NCI-H1417 (cell line): ENCODE measurements around the gene FTH1.

Experiments
- DNase-seq, 3 experiments: peaks; one replicate each; lab custom pipeline; 2025; lab: John Stamatoyannopoulos, UW

FTH1 gene

DNA sequence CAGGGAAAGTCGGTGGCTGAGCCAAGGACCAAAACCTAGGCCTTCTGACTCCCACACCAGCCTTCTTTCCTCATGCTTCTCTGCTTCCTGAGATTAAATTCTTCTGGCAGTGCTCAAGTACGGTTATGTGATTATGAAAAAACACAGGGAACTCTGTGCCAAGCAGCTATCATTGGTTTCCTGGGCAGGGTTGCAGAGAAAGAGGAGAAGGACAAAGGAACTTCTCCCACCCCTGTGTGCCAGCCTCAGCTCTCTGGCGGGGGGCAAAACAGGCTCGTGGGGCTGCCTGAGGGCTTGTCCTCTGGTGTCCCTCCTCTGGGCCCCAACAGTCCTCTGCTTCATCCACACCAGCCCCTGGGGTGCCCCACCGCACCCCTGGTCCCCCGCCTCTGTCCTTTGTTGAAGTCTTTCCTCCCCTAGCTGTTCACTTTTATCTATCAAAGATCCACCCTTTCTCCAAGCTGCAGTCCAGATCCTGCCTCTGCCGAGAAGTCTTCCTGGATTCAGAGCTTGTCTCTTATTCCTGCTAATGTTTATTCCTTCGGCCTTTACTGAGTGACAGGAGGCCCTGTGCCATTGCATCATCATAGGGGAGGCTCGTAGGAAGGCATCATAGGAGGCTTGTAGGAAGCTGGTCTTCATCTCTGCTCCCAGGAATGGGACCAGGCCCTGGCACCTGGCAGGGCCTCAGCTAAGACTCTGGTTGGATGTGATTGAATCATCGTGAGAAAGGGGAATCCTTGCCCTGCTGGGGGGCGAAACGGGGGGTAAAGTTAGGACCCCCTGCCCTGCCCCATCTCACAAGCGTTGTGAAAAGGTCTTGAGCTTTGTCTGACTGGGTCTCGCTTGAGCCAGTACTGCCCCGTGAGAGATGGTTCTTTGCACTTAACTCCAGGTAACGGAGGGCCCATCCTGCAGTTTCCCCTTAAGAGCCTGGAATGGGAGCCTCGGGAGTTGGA is 11.5 kb upstream of the FTH1 start:
- DNase-seq = no peak

DNA sequence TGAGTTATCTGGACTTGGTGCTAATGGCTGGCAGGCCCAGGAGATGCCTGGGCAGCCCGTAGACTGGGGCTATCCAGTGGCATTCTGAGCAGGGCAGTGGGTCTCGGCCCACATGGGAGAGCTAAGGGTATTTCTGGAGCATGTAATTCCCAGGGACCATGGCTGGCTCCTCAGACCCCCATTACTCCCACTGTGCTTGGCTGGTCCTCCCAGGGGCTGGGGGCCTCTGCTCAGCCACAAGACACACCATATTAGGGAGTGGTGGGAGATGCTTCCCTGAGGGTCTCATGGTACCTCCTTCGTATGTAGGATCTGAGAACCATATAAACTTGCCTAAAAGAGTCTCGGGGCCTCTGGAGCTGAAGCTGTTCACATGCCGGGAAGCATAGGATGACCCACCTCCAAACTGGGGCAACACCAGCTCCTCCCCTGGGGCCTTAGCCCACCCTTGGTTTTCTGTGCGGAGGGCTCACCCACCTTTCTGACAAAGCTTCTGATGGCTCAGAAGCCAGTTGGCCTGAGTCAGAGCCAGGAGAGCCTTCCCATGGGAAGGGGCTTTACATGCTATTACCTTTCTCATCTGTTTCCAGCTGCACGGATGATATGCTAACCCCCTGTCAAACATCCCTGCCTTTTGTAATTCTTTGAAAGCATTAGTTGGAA is 9.5 kb upstream of the FTH1 start:
- no peak for DNase-seq

DNA sequence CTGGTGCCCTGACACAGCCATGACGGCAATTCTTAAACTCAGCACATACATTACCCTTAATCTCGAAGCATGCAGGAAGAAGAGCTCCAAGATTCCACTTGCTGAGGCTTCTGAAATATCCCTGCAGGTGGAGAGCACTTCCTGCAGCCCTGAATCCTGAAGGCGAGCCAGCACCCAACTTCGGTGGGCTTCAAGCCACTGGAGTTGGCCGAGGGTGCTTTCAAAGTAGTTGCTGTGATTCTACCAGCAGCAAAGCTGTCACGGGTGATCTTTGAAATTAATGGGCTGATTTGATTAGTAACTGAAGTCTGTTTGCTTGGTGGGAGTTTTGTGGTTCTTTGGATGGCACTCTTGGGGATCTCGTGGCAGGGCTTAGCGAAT is 9.0 kb upstream of the FTH1 start:
- DNase-seq = no peak

DNA sequence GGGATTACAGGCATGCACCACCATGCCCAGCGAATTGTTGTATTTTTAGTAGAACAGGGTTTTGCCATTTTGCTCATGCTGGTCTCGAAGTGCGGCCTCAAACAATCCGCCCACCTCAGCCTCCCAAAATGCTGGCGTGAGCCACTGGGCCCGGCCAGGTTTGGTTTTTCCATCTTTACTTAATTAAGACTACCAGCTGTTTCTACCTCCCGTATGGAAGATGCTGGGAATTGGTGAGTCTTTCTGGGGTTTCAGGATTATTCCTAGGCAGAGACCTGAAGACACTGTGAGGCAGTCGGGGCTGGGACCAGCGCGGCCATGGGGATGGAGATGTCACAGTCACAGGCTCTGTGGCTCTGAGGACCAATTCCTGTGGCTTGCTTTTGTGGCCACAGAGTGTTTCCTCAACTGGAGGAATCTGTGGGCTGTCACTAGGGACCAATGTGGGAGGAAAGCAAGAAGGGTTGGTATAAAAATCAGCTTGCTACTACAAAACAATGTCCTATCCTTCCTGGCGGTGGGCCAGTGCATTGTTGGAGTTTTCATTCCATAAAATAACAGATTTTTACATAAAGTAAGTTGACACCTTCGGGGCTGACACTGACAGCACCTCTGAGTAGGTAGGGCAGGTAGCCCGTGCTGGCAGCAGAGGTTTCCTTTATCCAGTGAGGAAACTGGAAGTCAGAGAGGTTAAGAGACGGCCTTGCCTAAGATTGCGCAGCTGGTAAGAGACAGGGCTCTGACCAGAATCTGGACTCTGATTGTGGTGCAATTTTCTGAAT is 8.4 kb upstream of the FTH1 start:
- no peak for DNase-seq

DNA sequence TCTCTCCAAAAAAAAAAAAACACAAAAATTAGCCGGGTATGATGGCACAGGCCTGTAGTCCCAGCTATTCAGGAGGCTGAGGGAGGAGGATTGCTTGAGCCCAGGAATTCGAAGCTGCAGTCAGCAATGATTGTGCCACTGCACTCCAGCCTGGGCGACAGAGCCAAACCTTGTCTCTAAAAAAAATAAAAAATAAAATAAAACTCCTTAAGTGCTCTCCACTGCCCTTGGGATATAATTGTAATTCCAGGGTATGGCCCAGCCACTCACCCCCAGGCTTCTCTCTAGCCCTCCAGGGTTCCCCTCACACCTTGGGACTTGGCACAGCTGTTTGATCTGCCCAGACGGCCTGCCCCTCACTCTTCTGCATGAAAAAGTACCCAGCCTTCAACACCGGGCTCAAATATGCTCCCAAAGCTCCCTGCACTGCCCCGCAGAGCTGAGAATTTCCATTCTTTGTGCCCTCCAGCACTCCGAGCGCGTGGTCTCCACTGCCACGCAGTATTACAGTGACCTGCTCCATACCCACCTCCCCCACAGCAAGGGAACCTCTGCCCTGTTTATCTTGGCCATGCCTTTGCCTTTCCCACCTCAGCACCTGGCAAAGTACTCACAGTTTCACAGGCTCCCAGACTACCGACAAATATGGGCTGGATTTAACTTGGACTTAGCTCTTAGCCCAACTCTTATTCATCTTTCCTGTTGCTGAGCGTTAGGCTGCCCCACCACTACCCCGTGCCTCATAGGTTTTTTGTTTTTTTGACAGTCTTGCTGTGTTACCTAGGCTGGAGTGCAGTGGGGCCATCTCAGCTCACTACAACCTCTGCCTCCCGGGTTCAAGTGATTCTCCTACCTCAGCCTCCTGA is 7.6 kb upstream of the FTH1 start:
- no peak for DNase-seq

DNA sequence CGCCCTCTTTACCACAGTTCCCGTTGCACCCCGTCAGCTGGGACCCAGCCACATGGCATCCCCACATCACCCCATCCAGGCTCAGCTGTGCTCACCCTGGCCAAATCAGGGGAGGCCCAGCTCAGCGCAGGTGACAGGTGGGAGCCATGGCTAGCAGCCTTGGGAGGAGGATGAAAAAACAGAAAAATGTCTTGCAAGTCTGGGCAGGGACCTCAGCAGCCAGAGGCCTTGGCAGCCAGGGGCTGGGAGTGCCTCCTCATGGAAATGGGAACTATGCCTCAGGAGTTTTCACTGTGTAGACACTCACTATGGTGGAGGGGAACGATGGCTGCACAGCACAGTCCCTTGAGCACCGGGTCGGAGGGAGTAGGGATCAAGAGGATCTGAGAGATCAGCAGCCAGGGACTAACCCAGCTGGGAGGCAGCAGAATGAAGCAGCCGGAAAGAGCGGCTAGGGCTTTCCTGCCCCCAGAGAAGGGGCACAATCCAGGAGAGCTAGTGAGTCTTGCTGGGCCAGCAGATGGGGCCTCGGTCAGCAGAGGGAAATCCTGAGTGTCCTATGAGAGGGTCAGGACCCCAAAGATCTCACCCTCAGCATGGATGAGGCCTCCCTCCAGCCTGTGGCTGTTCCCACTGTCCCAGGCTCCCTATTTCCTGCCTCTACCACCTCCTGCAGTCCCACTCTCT is 6.2 kb upstream of the FTH1 start:
- DNase-seq = no peak

DNA sequence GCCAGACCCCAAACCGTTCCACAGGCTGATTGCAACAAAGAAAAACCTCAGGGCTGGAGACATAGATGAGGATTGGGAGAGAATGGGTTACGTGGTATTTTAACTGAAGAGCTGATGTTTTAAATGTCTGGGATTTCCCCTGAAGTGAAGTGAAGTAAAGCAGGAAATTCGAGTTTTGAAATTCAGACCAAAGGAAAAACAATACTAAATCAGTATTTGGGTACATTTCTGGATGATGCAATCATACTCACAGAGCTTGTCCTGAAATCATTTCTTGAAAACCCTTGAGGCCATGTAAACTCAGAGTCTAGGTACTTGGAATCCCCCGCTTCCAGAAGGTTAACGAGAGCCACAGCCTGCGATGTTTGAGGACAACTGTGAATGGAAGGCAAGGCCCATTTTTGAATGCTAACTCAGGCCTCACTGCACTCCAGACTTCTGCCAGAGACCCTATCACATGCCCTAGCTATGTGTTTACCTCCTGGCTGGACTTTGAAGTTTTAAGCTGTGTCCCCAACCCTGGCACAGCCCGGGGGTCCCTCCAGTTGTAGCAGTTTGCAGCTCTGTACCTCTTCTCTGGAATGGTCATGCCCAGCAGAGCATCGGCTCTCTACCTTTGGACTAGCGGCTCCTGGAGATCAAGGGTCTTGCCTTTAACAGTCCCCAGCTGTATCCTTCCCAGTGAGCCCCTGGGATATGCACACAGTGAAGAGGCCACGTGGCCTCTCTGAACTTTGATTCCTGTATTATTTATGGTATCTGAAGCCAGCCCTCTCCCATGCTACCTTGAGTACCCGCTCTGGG is 5.4 kb upstream of the FTH1 start:
- no peak for DNase-seq

DNA sequence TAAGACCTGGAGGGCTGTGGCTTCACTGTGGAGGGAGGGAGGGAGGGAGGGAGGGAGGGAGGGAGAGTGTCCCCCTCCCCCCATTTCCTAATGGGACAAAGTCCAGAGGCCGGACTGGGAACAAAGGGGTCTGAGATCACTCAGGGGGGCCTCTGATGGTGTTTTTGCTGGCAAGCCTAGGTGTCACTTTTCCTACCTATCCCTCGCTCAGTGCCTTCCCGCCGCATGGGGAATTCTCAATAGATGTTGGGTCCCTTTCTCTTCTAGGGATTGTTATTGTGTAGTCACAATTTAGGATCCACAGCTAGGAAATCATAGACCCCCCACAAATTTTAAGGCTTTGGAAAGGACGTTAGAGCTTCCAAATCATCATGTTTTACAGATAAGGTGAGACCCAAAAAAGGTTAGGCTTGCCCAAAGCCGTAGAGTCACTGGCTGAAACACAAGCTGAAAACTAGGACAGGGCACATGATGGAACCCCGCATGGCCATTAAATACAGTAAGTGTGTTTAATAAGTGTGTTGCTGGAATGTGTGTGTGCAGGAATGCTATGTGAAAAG is 4.8 kb upstream of the FTH1 start:
- DNase-seq = no peak

DNA sequence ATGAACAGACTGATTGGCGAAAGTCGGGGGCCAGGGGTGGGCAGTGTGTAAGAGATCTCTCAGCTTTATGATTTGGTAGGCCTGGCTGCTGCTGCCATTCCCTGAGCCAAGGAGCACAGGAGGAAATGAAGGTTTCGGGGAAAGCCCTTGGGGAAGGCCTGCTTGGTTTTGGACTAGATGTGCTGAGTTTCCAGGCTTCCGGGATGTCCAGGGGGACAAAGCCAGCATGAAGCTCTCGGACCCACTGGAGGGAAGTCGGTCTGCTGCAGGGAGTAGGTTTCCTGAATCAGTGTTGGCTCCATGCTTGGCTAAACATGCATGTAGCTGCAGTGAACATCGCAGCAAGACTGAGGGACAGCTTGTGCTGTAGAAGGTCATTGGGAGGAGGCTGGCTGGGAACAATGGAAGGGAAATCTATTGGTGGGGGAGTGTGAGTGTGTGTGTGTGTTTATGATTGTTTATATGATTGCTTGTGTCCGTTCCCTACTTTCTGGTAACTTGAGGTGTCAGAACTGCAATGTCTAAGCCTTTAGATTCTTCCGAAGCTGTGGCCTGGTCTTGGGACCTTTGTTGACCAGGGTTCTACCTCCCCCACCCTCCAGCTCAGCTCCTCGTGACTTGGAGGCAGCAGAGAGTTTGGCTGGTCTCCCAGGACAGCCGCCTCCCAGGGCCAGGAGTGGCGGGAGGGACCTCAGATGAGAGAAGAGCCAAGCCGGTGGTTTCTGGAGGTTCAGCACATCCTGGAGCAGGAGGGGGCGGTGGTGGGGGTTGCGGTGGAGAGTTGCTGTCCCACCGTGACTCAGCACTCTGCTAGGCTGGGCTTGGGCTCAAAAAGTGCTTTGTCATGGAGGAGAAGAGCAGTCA is 4.0 kb upstream of the FTH1 start:
- peak in 1 of 3 experiments; percentile 56 for DNase-seq

DNA sequence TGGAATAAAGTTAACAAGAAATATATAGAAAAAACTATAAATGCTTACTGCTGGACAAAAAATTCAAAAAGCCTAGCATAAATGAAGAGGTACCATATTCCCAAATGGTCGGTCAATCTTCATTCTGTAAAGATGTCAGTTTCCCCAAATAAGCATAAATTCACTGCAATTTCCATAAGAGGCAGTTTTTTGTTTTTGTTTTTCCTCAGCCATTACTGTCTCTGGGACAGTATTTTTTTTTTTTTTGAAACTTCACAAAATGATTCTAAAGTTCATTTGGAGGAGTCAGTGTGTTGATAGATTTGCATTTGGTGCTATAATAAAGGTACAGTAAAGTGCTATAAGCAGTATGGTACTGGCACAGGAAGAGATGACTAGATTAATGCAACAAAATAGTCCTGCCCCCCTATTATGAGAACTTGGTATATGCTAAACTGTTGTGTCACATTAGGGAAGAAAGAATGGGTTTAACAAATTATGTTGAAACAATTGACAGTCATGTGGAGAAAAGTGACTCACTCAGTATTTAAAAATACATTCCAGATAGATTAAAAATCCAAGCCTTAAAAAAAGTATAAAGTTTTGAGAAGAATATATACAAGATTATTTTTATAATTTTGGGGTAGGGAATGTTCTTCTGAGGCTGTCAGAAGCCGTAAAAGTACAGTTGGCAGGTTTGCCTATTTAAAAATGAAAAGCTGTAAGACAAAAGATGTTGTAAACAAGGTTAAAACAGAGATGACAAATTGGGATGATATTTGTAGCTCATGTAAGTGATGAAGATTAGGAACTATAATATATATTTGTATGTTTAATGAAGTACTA is 2.6 kb upstream of the FTH1 start:
- DNase-seq = no peak

DNA sequence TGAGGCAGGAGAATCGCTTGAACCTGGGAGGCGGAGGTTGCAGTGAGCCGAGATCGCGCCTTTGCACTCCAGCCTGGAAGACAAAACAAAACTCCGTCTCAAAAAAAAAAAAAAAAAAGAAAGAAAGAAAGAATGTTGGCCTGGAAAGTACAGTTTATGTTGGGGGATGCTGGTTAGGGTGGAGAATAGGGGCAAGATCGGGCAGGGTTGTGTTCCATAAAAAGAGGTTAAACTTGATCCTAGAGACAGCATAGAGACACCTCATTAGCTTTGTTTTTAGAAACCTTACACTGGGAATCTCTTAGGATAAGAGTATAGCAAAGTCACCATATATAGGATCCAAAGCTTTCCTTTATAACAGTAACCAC is 1.9 kb upstream of the FTH1 start:
- DNase-seq = no peak

DNA sequence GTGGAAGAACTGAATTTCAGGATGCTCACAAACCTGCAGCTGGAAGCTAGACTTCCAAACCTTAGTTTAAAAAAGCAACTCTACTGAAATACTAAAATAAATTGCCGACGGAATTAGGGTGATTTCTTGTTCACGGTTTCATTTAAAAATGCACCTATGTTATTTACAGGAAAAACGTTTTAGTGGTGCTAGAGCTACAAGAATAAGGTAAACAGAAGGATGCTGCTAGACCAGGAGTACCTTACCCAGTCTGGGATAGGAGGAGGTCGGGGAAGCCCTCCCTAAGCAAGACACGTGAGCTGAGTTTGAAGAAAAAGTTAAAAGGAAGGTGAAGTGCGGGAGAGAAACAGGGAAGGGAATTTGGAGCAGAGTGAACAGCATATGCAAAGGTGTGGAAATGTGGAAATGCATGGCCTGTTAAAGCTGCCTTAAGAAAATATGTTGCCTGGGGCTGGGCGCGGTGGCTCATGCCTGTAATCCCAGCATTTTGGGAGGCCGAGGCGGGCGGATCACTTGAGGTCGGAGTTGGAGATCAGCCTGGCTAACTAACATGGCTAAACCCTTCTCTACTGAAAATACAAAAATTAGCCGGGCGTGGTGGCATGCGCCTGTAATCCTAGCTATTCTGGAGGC is 1.4 kb upstream of the FTH1 start:
- no peak for DNase-seq

DNA sequence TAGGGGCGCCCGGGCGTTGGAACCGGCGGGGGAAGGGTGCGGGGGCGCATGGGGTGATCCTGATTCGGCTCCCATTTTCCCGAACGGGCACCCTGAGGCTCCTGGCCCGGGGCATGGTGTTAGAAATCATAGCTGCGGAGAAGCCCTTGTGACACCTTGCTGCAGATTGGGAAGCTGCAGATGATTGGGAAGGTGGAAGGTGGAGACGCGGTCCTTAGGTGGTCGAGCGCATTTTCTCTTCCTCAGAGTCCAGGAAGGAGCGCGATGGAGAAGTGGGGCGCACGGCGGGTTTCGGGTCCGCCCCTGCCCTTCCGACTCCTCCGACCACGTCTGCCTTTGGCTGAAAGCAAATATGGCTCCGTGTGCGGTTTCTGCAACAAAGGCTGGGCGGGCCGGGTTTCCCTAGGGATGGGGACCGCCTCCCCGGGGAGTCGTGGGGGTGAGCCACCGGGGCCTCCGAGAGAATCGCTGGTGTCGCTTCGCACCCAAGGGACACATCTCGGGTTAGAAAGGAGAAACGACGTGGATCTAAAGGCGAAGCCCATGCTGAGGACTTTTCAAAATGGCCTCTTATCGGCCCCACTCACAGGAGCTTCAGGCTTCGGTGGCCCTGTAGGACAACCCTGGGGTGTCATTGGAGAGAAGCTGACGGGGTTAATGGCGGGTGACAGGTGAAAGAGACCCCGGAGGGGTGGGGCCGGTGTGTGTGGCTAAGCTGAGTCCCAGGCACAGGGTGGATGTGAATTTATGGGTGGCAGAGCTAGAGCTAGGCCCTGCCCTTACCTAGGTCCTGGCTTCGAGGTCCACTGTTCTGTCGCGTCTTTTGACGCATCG is 707 bp upstream of the FTH1 start:
- DNase-seq = peak; percentile 46 to 90 (median 84)

DNA sequence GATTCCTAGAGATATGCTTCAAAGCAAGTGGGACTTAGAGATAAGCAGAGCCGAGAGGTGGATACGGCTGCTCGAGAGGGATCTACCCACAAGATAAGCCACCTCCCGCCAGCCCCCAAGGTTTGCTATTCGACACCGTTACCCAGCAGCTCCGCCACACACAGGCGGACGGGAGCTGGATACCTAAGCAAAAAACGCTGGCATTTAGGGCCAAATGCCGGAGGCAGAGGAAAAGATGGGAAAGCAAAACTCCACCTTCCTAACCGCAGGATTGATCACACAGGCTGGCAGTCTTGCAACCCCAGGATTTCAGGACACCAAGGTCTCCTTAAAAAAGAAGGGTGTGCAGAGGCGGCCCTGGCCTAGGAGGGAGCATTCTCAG is 709 bp downstream of the FTH1 start:
- DNase-seq = peak in 1 of 3 experiments; percentile 69

DNA sequence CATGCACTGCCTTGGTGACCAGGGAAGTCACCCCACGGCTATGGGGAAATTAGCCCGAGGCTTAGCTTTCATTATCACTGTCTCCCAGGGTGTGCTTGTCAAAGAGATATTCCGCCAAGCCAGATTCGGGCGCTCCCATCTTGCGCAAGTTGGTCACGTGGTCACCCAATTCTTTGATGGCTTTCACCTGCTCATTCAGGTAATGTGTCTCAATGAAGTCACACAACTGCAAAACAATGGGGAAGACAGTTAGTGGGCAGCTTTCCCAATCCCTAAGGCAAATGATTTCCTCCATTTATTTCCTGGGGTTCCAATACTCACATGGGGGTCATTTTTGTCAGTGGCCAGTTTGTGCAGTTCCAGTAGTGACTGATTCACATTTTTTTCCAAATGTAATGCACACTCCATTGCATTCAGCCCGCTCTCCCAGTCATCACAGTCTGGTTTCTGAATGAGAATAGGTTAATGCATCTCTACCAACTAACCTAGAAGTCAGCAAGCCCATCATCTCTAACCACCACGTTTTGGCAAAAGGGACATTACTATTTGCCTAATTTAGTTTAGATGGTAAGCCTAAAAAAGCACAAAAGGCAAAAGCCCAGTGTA is 2.7 kb downstream of the FTH1 start:
- DNase-seq = peak in 2 of 3 experiments; percentile 23 to 53

DNA sequence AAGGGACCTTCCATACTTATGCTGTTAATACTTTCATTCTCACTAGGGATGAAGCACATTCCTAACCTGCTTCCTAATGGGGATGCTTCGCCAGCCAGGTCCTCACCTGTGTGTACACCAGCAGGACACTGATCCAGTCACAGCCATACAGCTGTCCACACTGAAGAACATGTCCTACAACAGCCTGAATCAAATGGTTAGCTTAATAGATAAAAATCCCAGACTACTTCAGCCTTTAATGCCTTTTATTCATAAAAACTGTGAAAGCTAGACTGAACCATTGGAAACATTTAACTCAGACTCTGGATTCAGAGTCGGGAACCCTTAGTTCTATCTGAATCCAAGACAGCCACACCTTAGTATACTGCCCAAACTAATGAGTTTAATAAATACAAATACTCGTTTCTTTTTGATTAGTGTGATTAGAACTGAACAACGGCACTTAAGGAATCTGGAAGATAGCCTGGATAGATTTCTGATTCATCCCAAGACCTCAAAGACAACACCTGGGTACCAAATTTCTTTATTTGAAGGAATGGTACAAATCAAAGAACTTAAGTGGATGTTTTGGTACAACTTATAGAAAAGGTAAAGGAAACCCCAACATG is 3.3 kb downstream of the FTH1 start:
- DNase-seq = no peak
